GM13976 (cell line): ENCODE results near the gene NHERF1.

Experiments used
- DNase-seq: peaks from one replicate; pipeline ENCODE4 v3.0.0; 2012; ENCODE audit warnings: low spot score
- CTCF ChIP-seq: IDR thresholded peaks from 2 replicates; pipeline ENCODE4 v1.5.1; 2012; ENCODE audit warnings: borderline replicate concordance, mild to moderate bottlenecking; ENCODE audit not compliant: insufficient read depth; ENCODE audit errors: extremely low read depth, missing control alignments, control extremely low read depth
- in situ Hi-C: fragments of 300-500 bp; cut with MboI; formaldehyde crosslinking; loops from one replicate; pipeline ENCODE4 v1.12.0; 2022; ENCODE audit warnings: low sequenced_read_pairs, mixed read lengths, inconsistent platforms; ENCODE audit not compliant: unreplicated experiment

Gene NHERF1

GRCh38 chr17:74766413-74766812, 18.0 kb downstream of the NHERF1 start:
- TF ChIP-seq CTCF: no peak
- no peak for DNase-seq
- in situ Hi-C loops: no loop called here

- no peak for TF ChIP-seq CTCF
- in situ Hi-C loops: no loop called here
- no peak for DNase-seq
Observed at GRCh38 chr17:74767111-74767516, 18.7 kb downstream of the NHERF1 start.

GRCh38 chr17:74768069-74768762, 19.8 kb downstream of the NHERF1 start:
- no peak for DNase-seq
- TF ChIP-seq CTCF: no peak
- in situ Hi-C loops: no loop called here

GRCh38 chr17:74768763-74769114, 20.3 kb downstream of the NHERF1 start:
- no peak for TF ChIP-seq CTCF
- in situ Hi-C loops: no loop called here
- no peak for DNase-seq

GRCh38 chr17:74769266-74769855, 20.9 kb downstream of the NHERF1 start:
- in situ Hi-C loops: no loop called here
- no peak for TF ChIP-seq CTCF
- no peak for DNase-seq

- in situ Hi-C loops: no loop called here
- no peak for TF ChIP-seq CTCF
- DNase-seq: no peak
Observed at GRCh38 chr17:74769856-74770497, 21.5 kb downstream of the NHERF1 start.
